ENCODE measurements around the gene CHN1.

DNA sequence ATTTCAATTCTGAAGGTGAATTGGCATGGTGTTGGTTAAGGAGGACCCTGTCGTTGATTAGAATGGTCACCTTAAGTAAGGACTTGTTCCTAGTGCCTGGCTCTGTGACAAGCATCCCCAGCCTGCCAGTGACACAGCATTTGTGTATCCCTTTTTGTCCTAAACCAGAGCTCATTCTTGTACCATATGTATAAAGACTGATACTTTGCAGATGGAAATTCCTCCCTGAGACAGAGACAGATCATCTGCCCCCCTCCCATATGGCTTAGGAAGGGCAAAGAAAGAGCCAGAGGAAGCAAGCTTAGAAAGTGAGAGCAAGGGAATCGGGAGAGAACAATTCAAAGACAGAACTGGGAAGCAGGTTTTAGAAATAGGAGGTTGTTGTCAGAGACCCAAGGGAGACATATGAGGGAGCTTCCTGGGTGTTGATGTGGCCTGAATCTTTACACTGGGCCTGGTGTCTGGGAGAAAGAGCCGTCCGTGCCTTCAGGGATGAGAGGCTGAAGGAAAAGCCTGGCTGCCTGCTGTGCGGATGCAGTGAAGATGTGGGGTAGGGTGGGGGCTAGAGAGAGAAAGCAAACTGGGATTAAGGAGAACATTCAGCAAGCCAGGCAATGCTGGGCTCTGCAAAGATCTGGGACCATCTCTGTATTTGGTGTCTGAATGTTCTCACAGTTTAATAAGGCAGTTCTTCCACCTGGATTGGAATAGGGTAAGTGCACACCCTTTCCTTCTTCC is 227.7 kb downstream of the CHN1 start:
- no peak for TF ChIP-seq CTCF (IDR thresholded peaks at IDR 0.05)
- TF ChIP-seq POLR2AphosphoS5 (IDR thresholded peaks at IDR 0.05) = no peak
- TF ChIP-seq EP300 (IDR thresholded peaks at IDR 0.05) = no peak

All from sigmoid colon (tissue), 4 donors.